HG03521 (cell line): ENCODE measurements around the gene SH2B3.
"Not testable (repeated sequence)": the region's sequence is repeated elsewhere in the genome, so short reads cannot be mapped to it uniquely, and the experiment has no call there.

Experiments
- ATAC-seq: cut with Tn5 transposase; IDR thresholded peaks from one replicate; pipeline ENCODE4 v1.9.1; 2021; ENCODE audit warnings: mild to moderate bottlenecking, moderate library complexity; ENCODE audit not compliant: unreplicated experiment

SH2B3 gene

DNA sequence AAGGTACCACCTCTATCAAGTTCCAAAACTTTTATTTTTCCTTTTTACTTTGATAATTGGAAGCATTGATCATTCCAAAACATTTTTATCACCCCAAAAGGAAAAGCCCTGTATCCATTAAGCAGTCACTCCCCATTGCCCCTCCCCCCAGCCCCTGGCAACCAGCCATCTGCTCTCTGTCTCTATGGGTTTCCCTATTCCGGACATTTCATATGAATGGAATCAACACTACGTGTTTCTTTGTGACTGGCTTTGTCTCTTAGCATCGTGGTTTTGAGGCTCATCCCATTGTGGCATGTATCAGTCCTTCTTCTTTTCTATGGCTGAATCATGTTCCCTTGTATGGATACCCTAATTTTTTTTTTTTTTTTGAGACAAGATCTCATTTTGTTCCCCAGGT, 18.8 kb upstream of the SH2B3 start:
- no peak for ATAC-seq

DNA sequence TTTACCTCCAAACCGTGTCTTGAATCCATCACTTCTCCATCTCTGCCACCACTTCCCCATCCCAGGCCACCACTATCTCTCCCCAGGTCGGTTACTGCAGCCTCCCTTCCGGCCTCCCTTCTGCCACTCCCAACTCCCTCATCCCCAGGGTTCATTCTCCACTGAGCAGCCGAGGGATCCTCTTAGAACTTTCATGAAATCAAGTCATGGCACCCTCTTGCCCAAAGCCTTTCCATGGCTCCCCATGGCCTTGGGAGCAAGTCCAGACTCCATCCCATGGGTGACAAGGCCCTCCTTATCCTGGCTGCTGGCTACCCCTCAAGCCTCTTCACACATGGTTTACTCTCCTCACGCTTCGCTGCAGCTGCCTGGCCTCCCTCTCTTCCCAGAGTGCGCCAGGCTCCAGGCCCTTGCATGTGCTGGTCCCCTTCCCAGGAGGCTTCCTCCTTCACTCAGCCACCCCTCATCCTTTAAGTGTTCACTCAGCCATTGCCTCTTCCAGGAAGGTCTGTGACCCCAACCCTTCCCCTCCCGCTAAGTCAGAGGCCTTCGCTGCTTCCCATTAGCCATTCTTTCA, 17.9 kb upstream of the SH2B3 start:
- no peak for ATAC-seq

DNA sequence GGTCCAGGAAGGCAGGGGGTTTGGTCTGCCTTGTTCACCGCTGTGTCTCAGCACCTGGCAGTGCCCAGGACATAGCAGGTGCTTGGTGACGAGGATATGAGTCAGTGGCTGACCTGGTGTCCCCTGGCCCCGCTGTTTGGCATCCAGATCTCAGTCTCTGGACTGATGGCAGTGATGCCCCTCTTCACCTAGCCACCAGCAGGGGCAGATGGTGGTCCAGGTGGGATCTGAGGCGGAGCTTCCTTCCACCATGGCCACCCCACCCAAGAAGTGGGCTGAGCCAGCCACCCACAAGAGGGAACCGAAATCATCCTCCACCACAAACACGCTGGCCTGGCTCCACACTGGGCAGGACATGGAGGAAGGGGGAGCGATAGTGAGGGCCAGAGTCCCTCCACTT, 16.1 kb upstream of the SH2B3 start:
- no peak for ATAC-seq

DNA sequence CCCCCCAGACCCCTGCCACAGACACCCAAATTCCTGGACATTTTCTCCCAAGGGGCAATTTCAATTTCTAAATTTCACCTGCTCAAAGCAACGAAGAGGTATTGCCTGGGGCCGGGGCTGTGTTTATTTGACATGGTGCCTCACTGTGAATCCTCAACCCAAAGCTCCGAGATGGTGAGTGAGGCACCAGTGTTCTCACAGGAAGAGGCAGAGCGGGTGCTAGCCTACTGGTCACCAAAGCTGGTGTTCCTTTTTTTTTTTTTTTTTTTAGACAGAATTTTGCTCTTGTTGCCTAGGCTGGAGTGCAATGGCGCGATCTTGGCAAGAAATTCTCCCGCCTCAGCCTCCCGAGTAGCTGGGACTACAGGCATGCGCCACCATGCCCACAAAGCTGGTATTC, 14.8 kb upstream of the SH2B3 start:
- no peak for ATAC-seq

DNA sequence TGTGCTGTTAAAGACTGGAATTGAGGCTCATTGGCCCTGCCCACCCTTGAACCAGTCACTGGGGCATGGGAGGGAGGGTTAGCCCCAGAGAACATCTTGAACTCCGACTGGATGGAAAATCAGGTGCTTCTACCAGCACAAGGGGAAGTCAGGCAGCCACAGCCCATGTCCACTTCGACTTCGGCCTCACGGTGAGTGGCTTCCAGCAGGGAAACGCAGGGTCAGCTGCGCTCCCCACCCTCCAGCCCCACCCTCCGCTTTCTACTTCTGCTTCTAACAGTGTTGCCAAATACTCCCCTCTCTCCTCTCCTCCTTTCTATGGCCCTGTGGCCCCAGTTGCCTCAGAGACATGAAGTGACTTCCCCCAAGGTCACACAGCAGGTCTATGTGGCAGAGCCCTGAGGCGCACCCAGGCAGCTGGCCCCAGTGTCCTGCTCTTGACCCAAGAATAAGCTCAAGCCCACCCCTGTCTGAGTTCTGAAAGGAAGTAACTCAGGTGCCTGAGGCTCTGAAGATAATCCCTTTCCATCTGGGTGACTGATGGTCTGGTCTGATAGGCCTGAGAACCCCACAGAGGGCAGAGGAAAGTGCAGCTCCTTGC, 11.9 kb upstream of the SH2B3 start:
- ATAC-seq: no peak

DNA sequence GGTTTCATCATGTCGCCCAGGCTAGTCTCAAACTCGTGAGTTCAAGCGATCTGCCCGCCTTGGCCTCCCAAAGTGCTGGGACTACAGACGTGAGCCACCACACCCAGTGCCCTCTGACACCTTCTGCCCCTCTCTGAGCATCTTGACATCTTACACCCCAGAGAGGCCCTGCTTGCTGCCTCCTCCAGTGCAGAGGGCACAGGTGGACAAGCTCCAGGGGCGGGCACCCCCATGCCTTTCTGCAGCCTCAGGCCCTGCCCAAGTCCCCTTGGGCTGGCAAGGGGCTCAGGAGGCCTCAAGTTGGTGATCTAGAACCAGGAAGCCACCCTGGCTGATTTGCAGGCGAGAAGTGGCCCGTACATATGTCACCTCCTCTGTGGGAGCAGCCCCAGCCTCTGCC, 11.2 kb upstream of the SH2B3 start:
- no peak for ATAC-seq

DNA sequence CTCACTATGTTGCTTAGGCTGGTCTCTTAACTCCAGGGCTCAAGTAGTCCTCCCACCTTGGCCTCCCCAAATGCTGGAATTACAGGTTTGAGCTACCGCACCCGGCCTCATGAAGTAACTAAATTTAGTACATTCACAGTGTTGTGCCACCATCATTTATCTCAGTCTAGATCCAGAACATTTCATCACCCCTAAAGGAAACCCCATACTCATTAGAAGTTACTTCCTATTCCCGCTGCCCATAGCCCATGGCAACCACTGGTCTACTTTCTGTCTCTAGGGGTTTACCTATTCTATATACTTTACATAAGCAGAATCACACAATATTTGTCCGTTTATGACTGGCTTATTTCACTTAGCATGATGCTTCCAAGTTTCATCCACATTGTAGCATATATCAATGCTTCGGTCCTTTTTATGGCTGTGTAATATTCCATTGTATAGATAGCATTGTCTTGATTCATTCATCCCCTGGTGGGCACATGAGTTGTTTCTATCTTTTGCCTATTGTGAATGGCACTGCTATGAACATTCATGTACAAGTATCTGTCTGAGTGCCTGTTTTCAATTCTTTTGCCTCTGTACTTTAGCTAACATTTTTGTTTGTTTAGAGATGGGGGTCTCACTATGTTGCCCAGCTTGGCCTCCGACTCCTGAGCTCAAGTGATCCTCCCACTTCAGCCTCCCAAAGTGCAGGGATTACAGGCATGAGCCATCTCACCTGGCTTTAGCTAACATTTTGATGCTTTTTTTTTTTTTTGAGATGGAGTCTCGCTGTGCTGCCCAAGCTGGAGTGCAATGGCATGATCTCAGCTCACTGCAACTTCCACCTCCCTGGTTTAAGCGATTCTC, 10.2 kb upstream of the SH2B3 start:
- no peak for ATAC-seq

DNA sequence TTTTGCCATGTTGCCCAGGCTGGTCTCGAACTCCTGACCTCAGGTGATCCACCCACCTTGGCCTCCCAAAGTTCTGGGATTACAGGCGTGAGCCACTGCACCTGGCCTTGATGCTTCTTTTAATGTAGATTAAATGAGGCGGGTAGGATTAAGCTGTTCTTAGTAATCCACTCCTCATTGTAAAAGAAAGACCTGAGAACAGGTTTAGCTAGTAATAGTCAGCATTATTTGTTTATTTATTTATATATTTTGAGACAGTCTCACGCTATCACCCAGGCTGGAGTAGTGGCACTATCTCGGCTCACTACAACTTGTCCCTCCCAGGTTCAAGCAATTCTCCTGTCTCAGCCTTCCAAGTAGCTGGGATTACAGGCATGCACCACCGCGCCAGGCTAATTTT, 9.5 kb upstream of the SH2B3 start:
- ATAC-seq: not testable (repeated sequence)

DNA sequence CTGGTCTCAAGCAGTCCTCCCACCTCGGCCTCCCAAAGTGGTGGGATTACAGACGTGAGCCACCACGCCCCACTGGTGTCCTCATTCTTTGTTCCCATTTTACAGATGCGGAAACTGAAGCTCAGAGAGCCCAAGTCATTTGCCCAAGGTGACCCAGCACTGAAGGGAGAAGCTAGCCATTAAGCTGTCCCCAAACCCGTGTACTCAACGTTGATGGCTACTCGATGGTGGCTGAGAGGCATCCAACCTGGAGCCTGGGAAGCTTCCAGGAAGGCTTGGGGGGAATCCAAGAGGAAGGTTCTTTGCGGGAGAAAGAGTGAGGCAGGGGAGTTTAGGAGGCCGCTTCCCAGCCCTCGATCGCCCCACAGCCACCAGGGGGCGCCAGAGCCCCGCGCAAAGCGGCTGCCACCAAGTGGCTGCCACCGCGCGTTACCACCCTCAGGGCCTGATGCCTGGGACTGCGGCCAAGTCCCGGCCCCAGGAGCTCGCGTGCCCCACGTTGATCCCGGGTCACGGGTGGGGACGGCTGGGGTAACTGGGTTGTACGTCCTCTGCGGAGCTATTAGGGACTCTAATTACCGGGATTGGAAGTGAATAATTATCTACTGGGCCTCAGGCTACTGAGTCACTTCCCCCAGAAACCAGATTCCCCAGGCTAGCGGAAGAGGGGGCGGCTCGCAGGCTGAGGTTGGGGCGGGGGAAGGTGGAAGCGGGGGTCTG, 8.8 kb upstream of the SH2B3 start:
- ATAC-seq: peak; percentile 61

DNA sequence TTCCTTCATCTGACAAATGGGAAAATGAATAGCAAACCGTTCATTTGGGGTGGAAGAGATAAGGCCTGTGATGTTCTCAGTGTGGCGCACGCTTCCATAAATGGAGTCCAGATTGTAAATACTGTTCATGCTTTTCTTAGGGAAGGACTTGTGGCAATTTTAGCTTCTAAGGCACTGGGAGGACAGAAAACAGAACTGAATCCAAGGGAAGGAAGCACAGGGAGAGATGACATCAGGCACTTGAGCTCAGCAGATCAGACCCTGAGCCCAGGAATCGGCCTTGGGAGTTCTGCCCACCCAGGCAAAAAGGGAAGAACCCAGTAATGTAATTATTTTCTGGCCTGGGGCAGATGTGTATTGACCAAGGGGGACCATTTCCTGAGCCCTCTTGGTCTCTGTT, 7.2 kb upstream of the SH2B3 start:
- no peak for ATAC-seq

DNA sequence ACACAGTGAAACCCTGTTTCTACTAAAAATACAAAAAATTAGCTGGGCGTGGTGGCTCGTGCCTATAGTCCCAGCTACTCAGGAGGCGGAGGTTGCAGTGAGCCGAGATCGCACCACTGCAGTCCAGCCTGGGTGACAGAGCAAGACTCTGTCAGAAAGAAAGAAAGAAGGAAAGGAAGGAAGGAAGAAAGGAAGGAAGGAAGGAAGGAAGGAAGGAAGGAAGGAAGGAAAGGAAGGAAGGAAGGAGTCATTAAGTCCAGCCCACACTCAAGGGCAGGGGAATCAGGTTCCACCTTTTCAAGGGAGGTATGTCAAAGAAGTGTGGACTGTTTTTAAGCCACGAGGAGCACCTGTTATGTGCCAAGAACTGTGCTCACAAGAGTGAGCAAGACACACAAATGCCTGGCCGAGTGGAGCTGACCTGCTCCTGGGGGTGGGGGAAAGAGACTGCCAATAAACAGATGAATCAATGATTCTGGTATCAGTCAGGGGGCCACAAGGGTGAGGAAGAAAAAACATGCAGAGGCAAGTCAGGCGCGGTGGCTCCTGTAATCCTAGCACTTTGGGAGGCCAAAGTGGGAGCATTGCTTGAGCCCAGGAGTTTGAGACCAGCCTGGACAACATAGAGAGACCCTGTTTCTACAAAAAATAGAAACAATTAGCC, 5.8 kb upstream of the SH2B3 start:
- not testable (repeated sequence) for ATAC-seq

DNA sequence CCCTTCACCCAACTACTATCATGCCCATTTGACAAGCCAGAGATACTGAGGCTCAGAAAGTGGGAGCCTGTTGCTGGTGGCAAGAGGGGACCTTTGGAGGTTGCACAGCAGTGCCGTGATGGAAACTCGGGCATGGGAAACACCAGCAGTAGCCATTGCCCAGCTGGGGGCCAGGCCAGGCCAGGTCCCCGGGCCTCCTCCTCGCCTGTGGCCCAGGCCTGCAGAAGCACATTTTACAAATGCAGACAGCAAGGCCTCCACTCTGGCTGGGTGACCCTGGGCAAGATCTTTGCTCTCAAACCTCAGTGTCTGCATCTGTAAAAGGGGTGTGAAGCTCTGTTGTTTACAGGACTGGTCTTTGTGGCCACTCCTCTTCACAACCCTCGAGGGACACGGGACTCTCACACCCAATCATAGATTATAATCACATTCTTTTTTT, 4.5 kb upstream of the SH2B3 start:
- ATAC-seq: no peak

DNA sequence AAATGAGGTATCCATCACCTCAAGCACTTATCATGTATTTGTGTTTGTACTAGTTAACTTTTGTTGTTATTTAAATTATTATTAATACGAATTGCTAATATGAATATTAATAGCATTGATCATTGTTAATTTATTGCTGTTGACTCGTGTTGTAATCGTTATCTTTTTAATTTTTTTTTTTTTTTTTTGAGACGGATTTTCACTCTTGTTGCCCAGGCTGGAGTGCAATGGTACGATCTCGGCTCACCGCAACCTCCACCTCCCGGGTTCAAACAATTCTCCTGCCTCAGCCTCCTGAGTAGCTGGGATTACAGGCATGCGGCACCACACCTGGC, 3.3 kb upstream of the SH2B3 start:
- not testable (repeated sequence) for ATAC-seq

DNA sequence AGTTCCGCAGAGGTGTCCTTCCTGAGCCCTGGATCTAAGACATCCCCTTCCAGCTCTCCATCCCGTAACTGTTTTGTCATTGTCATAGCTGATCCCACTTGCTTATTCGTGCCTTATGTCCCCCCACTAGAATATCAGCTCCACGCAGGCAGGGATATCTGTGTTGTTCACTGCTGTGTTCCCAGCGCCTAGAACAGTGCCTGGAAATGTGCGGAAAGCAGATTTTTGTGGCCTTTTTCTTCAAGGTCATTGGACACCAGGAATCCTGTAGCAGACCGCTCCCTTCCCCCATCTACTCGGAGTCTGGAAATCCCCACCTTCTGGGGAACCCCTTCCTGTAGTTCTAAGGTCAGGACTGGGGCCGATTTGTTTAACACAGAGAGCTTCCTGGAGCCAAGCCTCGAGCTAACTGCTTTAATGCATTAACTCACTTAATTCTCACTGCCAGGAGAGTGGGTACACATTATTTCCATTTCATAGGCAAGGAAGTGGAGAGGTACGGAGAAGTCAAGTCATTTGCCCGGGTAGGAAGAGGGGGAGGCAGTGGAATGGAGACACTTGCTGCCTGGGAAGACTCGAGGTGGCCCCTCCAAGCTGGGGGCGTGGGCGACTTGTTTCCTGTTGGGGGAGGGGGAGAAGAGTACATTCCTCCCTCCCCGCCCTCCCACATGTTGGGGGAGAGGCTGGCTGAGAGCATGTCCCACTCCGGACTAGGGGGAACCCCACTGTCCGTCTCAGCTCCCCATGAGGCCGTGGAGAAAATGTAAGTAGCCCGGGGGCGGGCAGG, 1.2 kb upstream of the SH2B3 start:
- peak; percentile 3 for ATAC-seq

DNA sequence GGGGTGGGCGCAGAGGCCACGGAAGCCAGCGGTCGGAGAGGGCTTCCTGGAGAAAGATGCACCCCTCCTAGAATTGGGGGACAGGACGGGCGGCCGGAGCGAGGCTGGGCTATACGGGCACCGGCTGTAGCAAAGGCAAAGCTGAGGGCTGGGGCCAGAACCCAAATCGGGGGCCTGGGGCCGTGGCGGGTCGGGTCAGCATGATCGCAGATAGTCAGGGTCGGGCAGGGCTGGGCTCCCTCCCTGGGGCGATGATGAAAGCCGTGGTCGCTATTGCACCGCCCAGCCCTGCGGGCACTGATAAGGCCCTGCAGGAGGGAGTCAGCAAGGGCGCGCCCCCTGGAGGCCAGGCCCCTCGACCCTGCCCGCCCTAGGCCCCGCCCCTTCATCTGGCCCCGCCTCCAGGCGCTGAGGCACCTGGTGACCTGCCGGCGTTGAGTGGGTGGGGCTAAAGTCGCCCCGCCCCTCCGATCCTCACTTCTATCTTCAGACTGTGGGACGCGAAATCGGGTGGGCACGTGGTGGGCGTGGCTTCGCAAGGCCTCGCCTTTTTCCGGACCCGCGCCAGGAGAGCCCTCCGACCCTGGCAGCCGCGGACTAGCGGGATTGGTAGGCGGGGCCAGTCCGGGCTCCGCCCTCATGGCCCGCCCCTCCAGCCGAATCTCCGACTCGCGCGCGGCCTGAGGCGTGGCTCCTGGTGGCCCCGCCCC, 419 bp upstream of the SH2B3 start:
- peak; percentile 65 for ATAC-seq

DNA sequence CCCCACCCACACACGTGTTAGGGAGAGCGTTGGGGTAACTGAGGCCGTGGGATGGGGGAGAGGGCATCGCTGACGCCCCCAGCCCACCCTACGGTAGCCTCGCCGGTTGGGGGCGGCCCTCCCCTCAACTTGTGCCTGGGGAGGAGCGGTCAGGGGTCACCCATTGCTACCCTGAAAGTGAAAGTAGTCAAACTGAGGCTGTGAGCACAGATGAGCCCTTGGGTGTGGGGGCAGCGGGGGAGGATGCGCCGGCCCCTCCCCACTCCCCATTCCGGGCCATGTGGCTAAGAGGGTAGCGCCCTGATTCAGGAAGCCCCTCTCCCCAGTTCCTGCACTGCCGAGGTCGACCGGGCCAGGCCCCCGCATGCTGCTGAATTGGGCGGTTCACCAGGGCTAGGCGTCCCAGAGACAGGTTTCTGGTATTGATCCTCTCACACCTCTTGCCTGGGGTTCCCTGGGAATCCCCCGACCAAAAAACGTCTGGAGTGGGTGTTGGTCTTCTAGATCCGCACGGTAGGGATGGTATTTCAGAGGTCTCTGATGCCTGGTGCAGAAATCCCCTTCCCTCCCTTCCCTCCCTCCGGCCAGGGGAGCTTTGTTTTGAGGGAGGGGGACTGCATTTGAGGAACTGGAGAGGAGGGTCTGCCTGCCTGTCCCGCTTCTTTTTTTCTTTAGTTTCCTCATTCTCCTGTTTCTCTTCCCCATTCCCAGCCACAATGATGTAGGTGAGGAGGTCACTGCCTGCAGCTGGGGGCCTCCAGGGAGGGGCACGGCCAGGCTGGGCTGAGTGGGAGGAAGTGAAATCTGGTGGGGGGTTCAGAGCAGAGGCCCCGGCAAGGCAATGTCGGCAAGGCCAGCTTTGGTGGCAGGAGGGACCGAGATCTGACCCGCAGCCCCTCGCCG, 1.0 kb downstream of the SH2B3 start:
- ATAC-seq: no peak

DNA sequence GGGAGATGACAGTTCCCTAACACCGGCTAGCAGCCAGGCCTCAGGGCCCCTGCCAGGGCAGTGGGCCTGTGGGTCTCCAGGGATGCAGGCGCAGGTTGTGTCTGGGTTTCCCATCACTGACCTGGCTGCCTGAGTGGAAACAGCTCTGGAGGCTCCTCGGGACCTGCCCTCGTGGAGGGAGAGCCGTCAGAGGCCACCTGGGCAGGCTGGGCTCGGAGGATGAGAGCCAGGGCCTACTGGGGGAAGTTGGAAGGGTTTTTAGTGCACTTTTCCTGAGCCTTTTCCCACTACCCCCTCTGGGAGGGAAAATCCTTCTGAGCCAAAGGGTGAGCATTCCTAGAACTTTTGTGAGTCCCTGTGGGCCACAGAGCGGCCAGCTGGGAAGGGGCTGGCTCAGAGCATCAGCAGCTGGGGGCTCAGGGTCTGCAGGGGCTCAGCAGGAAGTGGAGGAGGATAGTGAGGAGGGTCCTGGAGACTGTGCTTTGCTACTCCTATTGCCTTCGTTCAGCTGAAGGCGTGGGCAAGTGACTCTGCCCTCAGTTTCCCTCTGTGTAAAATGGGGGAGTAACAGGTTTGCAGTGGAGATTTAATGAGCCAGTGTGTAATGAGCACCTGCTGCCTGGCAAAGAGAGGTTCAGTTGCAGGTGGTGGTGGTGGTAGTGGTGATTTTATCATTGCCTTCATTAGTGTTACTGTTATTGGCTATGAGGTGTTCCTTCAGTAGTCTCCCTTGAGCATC, 1.8 kb downstream of the SH2B3 start:
- no peak for ATAC-seq

DNA sequence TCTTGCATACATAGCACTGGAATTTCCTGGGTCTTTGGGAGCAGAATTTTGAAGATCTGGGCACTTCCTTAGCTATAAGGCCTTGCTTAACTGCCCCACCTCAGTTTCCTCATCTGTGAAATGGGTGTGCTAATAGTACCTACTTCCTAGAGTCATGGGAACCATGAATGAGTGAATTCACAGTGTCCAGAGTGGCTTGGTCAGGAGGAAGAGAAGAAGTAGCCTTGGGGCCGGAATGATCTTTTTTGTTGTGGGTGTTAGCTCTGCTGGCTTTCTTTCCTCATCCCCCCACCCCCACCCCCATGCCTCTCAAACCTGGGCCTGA, 2.4 kb downstream of the SH2B3 start:
- ATAC-seq: no peak
